Hematopoietic multipotent progenitor cell (in vitro differentiated cells): Measurements from ENCODE around the gene TMED6. TPM values are rescaled to one million over a fixed set of nuclear protein-coding genes. Genes with fewer than 3 reads are reported as not detected.

ENCODE experiments used
- DNase-seq, 3 donors: peaks; one replicate each; pipeline ENCODE4 v3.0.0-alpha.2; 2011 to 2015; ENCODE audit warnings: low read depth in 2 of 3, low spot score in 2 of 3
- total RNA-seq: library from RNA; depleted of rRNA; stranded (reverse); fragments of >200 nt; gene quantifications from one replicate; pipeline ENCODE4 v1.2.3, GENCODE V29; 2012

TMED6 gene
- total RNA-seq: under 0.01 TPM

DNA sequence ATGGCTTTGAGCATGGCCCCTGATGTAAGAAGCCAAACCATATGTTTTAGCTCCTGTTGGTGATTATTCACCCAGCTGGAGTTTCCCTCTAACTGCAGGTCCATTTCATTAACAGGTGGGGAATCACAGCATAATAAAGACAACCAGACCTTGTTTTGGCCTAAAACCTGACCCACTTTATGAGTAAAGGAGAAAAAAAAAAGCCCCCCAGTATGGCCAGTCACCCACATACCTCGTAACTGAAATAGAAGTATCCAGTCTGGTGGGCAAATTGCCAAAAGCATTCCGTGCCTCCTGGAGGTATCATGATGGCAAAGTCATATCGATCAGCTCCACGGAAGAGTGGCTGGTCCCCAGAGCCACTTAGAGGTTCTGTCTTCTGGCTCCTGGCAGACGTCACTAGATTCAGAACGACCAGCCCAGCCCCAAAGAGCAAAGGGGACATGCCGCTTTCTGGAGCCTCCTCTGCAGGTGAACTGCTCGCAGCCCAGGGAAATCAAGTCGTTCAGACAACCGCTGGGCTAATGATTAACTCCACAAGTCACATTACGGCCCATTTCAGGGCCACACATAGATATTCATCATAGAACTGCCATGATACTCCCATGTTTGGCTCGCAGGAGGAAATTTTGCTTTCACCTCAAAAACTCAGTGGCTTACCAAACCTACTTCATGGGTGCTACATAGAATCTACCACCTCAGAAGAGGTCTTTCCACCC lies at the start of gene TMED6:
TSS of gene TMED6 (minus strand) at position 478 of the 719 bp plus-strand sequence. CDS start at position 445, 33 bp downstream.
- no peak for DNase-seq

DNA sequence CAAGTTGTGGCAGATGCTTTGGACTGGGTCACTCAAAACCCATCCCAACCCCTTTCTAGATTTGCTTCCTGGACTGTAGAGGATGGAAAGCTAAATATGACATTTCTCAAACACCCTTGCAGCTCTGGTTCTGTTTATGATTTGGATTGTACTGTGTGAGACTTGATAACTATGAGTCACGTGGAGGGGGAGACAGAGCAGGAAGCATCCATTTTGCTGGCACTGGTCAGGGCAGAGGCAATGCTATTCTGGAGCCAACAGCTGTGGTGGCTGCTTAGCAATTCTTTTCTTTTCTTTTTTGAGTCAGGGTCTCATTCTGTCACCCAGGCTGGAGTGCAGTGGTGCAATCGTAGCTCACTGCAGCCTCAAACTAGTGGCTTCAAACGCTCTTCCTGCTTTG lies 47.8 kb upstream of the TMED6 start:
- DNase-seq: no peak

DNA sequence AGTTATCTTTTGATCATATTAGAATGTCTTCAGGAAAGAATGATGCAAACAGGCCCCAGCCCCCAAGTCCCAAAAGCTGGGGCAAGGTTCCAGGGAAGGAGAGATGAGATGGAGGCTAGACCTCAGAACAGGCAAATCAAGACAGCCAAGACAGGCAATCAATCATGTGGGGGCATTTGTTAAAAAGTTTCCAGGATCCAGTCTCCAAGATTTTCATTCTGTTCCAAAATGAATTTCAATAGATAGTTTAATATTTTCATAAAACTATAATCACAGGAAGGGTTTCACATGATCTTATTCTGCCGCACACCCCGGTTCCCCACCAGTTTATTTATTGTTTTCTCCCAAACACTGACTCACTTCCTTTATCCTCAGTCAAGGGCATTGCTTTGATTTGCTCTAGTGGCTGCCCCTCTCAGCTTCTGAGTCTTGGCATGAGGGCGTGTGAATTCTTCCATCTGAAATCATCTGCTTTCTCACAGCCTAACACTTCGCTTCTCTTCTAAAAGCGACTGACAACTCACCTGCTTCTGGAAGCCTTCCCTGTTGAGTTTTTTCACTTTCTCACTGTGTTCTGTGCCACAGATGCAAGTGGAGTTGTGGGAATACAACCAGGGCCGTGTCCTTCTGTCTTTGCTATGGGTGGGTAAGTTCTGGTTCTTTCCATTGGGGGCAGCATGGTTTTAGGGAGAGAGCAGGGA lies 46.4 kb upstream of the TMED6 start:
- DNase-seq: peak in 2 of 3 donors; percentile 36 to 47

DNA sequence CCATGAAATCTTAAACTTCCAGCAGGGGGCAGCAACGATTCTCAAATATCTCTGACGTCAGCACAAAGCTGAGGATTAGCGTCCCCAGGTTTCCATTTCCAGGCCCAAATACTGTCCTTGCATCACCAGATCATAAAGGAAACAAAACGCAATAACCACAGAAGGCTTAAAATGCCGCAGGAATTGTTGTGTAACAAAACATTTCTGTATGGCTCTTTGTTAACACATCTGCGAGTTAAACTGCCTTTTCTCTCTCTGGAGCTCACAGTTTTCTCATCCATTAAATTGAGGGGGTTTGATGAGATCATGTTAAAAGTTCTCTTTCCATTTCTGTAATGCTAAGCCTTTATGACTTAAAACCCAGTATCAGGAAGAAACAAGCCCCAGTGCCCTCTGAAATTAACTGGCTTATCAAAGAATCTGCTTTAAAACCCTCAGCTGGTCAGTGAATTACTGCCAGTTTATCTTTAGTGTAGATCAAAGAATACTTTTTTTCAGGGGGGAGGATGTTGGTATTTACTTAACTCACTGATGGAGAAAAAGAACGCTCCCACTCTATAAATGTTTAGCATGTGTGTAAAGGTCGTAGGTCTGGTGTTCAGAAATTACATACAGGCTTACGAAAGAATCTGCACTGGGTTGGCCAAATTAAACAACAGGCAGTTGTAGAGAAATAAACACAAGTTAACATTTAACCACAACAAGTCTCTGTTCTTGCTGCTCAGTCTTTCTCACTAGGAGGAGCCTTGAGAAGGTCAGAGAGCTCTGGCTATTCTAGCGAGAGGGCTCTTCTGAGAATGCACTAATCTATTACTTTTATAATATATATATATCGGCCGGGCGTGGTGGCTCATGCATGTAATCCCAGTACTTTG lies 44.8 kb upstream of the TMED6 start:
- peak; percentile 54 to 90 (median 83) for DNase-seq

DNA sequence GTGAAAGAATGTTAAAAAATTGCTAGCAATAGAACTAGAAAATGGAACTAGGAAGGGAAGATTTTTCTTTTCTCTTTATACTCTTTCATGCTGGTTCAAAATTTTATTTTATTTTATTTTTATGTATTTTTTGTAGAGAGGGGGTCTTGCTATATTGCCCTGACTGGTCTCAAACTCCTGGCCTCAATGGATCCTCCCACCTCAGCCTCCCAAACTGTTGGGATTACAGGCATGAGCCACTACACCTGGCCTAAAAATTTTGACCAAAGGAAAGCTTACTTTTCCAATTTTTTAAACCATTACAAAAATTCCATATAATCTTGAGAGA lies 44.2 kb upstream of the TMED6 start:
- DNase-seq: no peak

DNA sequence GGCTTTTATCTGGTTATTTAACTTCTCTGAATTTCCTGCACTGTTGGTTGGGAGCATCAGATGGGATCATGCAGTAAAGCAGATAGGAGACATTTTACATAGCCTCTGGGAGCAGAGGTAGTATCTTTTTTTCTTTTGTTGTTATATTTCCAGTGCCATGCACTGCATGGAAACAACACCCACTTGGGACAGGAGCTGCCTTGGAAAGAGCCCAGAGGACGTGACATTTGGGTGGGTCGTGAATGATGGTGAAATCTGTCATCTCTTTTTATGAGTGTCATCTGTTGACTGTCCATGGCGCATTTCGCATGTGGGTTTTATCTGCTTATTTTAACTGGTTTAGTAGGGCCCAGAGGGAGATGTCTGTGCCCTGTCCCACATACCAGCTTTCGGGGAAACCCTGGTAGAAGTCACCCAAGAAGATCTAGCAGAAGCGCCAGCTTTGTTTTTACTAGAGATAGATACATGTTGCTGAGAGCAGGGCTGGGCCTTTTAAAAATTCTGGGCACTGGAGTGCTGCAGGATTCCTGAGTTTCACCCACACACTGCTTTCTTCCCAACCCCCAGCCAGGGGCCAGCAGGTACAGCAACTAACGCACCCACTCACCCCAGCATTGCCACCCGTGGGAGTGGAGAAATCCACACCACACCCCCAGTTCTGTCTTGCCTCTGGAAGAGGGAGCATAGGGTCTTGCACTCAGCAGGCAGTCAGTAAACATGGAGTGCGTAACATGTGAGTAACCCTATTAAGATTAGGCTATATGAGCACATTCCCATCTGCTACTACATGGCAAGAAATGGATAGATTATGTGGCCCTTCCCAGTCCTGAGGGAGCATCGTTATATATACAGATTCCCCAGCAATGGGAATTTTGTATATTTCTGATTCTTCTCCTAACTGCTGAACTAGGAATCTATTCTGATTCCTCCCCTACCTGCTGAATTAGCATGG lies 42.6 kb upstream of the TMED6 start:
- DNase-seq: no peak

DNA sequence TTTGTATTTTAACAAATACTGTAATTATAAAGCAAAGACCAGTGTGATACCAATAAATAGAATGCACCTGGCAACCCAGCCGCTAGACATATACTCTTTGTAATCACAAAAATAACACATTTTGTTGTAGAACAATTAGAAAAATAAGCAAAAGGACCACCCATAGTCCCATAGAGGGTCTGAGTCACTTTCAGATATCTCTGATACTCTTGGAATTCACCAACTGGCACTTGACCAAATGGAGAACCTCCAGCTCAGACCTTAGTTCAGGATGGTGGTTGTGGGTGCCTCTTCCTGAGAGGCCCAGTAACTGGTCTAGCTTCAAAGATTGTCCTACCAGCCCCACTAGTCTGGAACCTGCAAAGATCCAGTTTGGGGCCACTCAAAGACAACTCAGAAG lies 35.0 kb upstream of the TMED6 start:
- DNase-seq: no peak

DNA sequence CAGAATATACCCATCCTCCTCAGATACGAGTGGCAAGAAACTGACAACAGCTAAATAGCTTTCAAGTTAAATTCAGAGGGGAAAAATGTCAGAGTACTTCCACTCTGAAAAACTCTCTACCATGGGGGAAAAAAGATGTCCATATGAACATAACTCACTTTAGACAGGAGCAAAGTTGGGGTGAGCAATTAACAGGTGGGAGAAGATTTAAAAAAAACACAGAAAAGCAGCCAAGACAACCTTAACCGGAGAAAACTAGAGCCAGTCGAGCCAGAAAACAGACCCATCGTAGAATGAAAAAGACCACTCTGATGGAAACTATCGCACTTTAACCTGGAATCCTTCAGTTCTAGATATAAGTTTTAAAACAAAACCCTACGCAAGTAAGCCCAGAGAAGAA lies 33.4 kb upstream of the TMED6 start:
- DNase-seq: no peak

DNA sequence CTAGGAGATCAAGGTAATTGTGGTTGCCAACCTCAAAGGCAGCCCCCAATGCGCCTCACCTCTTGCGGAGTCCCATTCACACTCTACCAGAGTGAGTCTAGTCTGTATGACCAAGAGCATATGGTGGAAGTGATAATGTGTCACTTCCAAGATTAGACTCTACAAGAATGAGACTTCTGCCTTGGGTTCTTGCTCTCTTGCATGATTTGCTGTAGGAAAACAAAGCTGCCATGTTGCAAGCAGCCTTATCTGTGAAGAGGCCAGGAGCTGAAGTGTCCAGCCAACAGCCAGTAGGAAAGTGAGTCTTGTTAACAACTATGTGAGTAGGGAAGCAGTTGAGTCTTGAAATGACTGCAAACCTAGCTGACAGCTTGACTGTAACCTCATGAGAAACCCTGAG lies 30.8 kb upstream of the TMED6 start:
- DNase-seq: no peak

DNA sequence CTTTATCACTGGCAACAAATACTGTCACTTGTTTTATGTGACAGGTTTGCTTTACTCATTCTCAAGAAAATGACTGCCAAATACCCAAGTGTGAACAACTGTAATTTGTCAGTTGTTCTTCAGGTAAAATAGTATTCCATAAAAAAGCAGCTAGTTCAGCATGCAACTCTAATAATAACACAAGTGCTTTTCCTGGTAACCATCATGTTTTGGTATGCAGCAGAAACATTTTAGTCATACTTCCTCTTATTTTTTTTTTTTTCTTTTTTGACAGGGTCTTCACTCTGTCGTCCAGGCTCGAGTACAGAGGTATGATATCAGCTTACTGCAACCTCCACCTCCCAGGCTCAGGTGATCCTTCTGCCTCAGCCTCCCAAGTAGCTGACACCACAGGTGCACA lies 29.6 kb upstream of the TMED6 start:
- DNase-seq: peak in 2 of 3 donors; percentile 49 to 69

DNA sequence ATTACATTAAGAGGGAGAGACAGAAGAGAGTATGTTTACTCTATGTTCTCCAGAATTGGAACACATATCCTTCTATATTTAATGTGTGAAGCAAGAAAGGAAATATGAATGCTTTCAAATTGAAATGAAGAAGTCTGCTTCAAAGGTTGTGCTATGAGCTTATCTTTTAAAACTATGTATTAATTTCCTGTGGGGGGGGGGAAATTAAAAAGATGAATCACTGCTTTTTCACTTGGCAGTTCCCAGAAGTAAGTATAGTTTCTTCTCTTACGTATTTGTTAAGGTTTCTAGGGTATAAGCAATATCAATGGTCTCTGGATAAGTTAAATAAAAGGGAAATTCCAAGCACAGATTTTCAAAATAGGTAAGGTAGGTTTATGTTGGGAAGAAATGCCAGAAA lies 27.2 kb upstream of the TMED6 start:
- no peak for DNase-seq

DNA sequence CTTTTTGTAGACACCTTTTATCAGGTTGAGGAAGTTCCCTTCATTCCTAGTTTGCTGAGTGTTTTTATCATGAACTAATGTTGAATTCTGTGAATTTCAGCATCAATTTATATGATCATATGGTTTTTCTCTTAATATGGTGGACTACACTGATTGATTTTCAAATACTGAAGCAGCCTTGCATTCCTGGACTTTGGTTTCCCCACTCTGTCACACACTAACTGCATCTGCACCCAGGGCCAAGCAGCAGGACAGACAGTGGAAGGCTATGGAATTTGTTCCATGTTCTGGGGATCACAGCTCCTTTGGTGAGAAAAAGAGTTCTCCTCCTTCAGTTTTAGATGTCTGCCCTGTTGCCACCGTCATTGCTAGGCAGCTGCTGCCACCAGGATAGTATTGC lies 26.4 kb upstream of the TMED6 start:
- DNase-seq: no peak

DNA sequence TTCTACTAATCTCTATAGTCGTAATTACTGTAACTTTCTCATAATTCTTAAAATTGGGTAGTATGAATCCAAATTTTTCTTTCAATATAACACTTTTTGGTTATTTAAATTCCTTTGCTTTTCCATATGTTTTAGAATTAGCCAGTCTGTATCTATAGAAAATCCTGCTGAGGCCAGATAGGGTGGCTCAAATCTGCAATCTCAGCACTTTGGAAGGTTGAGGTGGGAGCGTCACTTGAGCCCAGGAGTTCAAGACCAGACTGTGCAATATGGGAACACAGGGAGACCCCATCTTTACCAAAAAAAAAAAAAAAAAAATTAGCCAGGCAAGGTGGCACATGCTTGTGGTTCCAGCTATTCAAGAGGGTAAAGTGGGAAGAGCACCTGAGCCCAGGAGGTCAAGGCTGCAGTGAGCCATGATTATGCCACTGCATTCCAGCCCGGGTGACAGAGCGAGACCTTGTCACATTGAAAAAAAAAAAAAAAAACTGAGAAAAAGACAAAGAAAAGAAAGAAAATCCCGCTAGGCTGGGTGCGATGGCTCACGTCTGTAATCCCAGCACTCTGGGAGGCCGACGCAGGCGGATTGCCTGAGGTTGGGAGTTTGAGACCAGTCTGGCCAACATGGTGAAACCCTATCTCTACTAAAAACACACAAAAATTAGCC lies 24.9 kb upstream of the TMED6 start:
- no peak for DNase-seq

DNA sequence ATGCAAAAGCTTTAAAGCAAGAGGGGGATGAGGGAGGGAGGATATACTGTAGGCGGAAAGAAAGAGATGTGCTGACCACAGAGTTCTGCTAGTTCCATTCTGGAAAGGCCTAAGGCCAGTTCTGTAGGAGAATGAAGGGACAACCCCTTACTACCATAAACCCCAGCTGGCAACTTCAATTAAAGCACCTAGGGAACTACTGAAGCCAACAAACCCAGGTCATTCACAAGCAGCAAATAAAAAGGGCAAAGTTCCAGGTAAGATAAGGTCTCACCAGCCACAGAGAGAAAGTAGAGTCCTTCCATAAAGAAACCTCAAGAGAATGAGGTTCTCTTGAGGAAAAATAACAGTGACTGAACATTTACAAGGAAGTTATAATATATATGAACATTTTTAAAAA lies 21.4 kb upstream of the TMED6 start:
- DNase-seq: no peak

DNA sequence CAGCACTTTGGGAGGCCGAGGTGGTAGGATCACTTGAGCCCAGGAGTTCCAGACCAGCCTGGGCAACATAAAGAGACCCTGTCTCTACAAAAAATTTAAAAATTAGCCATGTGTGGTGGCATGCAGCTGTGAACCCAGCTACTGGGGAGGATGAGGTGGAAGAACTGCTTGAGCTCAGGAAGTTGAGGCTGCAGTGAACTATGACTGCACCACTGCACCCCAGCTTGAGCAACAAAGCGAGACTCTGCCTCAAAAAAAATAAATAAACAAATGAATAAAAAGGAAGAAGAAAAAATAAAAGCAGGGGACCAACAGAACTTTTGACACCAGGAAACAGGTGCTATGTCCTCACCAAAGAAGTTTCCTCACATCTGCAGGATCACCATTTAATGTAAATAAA lies 20.0 kb upstream of the TMED6 start:
- DNase-seq: no peak

DNA sequence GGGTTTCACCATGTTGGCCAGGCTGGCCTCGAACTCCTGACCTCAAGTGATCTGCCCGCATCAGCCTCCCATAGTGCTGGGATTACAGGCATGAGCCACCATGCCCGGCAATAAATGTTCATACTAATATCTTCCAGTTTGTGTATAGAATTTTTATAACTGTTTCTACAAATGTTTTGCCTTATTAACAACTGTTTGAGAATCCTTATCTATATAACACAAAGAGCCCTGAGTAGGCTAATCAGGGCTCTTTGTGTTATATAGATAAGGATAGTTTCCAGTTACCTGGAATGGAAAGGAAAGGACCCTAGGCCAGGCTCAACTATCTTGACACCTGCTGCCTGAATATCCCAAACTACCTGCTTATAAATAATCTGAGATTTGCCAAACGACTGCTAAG lies 17.3 kb upstream of the TMED6 start:
- no peak for DNase-seq

DNA sequence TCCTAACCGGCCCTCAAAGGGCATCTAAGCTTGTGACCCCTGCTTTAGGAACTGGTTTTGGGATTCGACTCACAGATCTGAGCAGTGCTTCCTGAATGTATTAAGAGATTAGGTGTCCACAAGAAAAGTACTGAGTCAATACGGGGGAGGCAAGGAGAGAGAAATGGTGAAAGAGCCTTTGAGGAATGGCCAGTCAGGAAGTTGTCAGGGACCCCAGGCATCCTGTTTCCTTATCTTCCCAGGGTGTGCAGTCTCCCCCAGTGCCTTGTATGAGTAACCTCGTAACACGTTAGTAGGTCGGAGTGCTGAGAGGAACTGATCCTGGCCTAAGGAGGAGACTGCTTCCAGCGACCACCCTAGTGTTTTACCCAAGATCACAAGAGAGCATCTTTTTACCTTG lies 16.4 kb upstream of the TMED6 start:
- DNase-seq: no peak

DNA sequence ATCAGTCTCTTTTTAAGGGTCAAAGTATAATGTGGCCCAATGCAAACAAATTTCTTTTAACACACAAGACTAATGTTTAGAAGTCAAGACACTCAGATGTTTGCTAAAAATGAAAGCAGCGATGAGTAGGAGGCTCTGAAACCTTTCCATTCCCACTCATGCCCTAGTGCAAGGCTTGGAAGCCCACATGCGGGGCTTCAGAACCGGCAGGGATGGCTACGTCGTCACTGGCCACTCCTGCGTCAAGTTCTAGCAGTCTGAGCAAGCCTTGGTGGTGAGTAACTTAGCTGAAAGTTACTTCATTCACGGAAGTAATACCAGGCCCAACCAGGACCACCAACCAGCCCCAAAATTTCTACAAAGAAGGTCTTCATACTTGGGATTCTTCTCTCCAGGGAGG lies 14.8 kb upstream of the TMED6 start:
- no peak for DNase-seq

DNA sequence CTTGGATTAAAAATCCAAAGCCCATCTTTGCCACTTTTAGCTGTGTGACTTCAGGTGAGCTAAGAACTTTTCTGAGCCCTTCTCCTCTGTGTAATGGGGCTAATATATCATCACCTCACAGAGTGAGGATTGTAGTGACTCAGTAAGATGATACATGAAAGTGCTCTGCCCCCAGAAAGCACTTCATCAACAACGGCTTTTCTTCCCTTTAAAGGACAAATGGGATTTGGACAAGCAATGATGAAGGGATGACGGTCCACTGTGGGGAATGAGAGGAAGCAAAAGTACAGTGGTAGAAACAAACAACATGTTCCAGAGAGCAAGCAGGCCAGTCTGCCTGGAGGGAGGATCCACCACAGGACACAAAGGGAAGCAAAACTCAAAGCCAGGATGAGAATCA lies 14.3 kb upstream of the TMED6 start:
- DNase-seq: no peak

DNA sequence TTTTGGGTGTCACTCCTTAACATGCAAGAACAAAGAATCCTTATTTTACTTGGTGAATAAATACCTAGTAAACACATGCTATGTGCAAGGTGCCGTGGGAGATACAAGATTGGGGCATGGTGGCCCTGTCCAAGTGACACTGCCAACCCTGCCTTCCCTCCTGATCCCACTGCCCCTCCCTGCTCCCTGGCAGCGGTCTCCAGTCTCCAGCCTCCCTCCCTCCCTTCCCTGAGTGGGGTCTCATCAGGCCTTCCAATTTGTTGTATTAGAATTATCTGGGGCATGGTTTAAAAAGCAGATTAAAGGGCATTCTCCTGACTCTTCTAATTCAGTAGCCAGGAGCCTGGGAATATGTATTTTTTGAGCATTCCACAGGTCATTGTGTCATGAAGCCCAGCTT lies 12.5 kb upstream of the TMED6 start:
- DNase-seq: no peak
